Fibroblast of gingiva (primary cell): Measurements from ENCODE around the gene FIP1L1.
"Not testable (repeated sequence)": the region's sequence is repeated elsewhere in the genome, so short reads cannot be mapped to it uniquely, and the experiment has no call there.

Source experiments
- DNase-seq: peaks from one replicate; pipeline ENCODE4 v3.0.0-alpha.2; 2011; ENCODE audit warnings: low read depth

Gene FIP1L1

GRCh38 chr4:53376900-53377299, 541 bp upstream of the FIP1L1 start:
- no peak for DNase-seq

GRCh38 chr4:53378171-53378482, 686 bp downstream of the FIP1L1 start:
- no peak for DNase-seq

- no peak for DNase-seq
These were observed 2.8 kb downstream of the FIP1L1 start for GRCh38 chr4:53380221-53380620.

GRCh38 chr4:53409479-53409878, 32.0 kb downstream of the FIP1L1 start:
- DNase-seq, result not testable (repeated sequence)

GRCh38 chr4:53419208-53419607, 41.8 kb downstream of the FIP1L1 start:
- DNase-seq, result no peak

- no peak for DNase-seq
These were observed 44.4 kb downstream of the FIP1L1 start for GRCh38 chr4:53421791-53422190.

- DNase-seq, result no peak
These were observed 44.9 kb downstream of the FIP1L1 start for GRCh38 chr4:53422367-53422766.

- no peak for DNase-seq
These were observed 46.8 kb downstream of the FIP1L1 start for GRCh38 chr4:53424280-53424679.

- no peak for DNase-seq
These were observed 49.9 kb downstream of the FIP1L1 start for GRCh38 chr4:53427366-53427765.

- no peak for DNase-seq
These were observed 53.6 kb downstream of the FIP1L1 start for GRCh38 chr4:53431052-53431451.

- DNase-seq, result no peak
These were observed 55.3 kb downstream of the FIP1L1 start for GRCh38 chr4:53432528-53433424.

- peak; percentile 38 for DNase-seq
These were observed 58.8 kb downstream of the FIP1L1 start for GRCh38 chr4:53436251-53436650.

GRCh38 chr4:53441564-53441963, 64.1 kb downstream of the FIP1L1 start:
- no peak for DNase-seq

GRCh38 chr4:53444954-53445353, 67.5 kb downstream of the FIP1L1 start:
- DNase-seq, result no peak

GRCh38 chr4:53450773-53451172, 73.3 kb downstream of the FIP1L1 start:
- peak; percentile 34 for DNase-seq

- peak; percentile 38 for DNase-seq
These were observed 75.9 kb downstream of the FIP1L1 start for GRCh38 chr4:53453385-53453784.

GRCh38 chr4:53455766-53456165, 78.3 kb downstream of the FIP1L1 start:
- DNase-seq, result no peak

GRCh38 chr4:53456178-53456577, 78.7 kb downstream of the FIP1L1 start:
- DNase-seq, result no peak

- no peak for DNase-seq
These were observed 82.1 kb downstream of the FIP1L1 start for GRCh38 chr4:53459548-53459947.

GRCh38 chr4:53461244-53461643, 83.8 kb downstream of the FIP1L1 start:
- DNase-seq, result no peak

GRCh38 chr4:53463340-53463739, 85.9 kb downstream of the FIP1L1 start:
- peak; percentile 45 for DNase-seq

GRCh38 chr4:53465281-53465680, 87.8 kb downstream of the FIP1L1 start:
- DNase-seq, result peak; percentile 27

- DNase-seq, result no peak
These were observed 88.5 kb downstream of the FIP1L1 start for GRCh38 chr4:53465891-53466290.

GRCh38 chr4:53466576-53466975, 89.1 kb downstream of the FIP1L1 start:
- DNase-seq, result not testable (repeated sequence)
